ENCODE data around the gene RAB3IL1.

RAB3IL1 gene

GRCh38 chr11:61848631-61849030, 68.7 kb downstream of the RAB3IL1 start:
- H3K79me2 ChIP-seq (ENCODE audit: insufficient read depth, low read length): peaks cover 30% of the 10 kb centered on the region; the same call in 1 of the 2 replicates
- peaks cover 35% of the 10 kb centered on the region for H4K20me1 ChIP-seq (ENCODE audit: insufficient read depth, low read length, poor library complexity, severe bottlenecking)
- H3K9ac ChIP-seq (ENCODE audit: low read depth, low read length, poor library complexity, severe bottlenecking): no peak overlapping the region
- no peak overlapping the region for H3K4me2 ChIP-seq (ENCODE audit: low read depth, low read length, poor library complexity, severe bottlenecking)
- no peaks in the 10 kb centered on the region; the same call in 1 of the 2 replicates for H3F3A ChIP-seq (ENCODE audit: low read depth)
- no peak overlapping the region for H2AFZ ChIP-seq (ENCODE audit: low read length)
- no peaks in the 10 kb centered on the region for H3K27me3 ChIP-seq (ENCODE audit: insufficient read depth, low read length, poor library complexity, severe bottlenecking)
- no peak overlapping the region for H3K4me3 ChIP-seq (ENCODE audit: low read length, poor library complexity, severe bottlenecking)
- H3K4me1 ChIP-seq (ENCODE audit: insufficient read depth, low read length, poor library complexity, severe bottlenecking): no peaks in the 10 kb centered on the region
- H3K9me2 ChIP-seq (replicated peaks; ENCODE audit: low read depth, low read length): no peaks in the 10 kb centered on the region
- TF ChIP-seq CTCF (conservative IDR thresholded peaks at IDR 0.05; ENCODE audit: low read length) (no peak), EZH2phosphoT487 (IDR thresholded peaks at IDR 0.05; ENCODE audit: borderline replicate concordance) (no peak)
- H3K36me3 ChIP-seq (ENCODE audit: insufficient read depth, low read length): peaks cover 89% of the 10 kb centered on the region
- no peaks in the 10 kb centered on the region for H3K9me3 ChIP-seq (ENCODE audit: insufficient read depth, low read depth, low read length)

- Histone ChIP-seq H2AFZ (ENCODE audit: low read length) (no peak overlapping the region), H3K4me2 (ENCODE audit: low read depth, low read length, poor library complexity, severe bottlenecking) (no peak overlapping the region), H3K4me3 (ENCODE audit: low read length, poor library complexity, severe bottlenecking) (no peak overlapping the region), H3F3A (ENCODE audit: low read depth) (no peaks in the 10 kb centered on the region; the same call in 1 of the 2 replicates), H3K27me3 (ENCODE audit: insufficient read depth, low read length, poor library complexity, severe bottlenecking) (no peaks in the 10 kb centered on the region), H4K20me1 (ENCODE audit: insufficient read depth, low read length, poor library complexity, severe bottlenecking) (peaks cover 30% of the 10 kb centered on the region), H3K4me1 (ENCODE audit: insufficient read depth, low read length, poor library complexity, severe bottlenecking) (no peaks in the 10 kb centered on the region), H3K36me3 (ENCODE audit: insufficient read depth, low read length) (peaks cover 90% of the 10 kb centered on the region), H3K9me2 (replicated peaks; ENCODE audit: low read depth, low read length) (no peaks in the 10 kb centered on the region), H3K9me3 (ENCODE audit: insufficient read depth, low read depth, low read length) (no peaks in the 10 kb centered on the region), H3K79me2 (ENCODE audit: insufficient read depth, low read length) (peaks cover 25% of the 10 kb centered on the region; the same call in 1 of the 2 replicates), H3K9ac (ENCODE audit: low read depth, low read length, poor library complexity, severe bottlenecking) (no peak overlapping the region)
- TF ChIP-seq EZH2phosphoT487 (IDR thresholded peaks at IDR 0.05; ENCODE audit: borderline replicate concordance): no peak
- TF ChIP-seq CTCF (conservative IDR thresholded peaks at IDR 0.05; ENCODE audit: low read length): no peak
Measured at GRCh38 chr11:61847914-61848581, 69.3 kb downstream of the RAB3IL1 start.
